Stimulated activated naive CD4-positive, alpha-beta T cell treated with Interleukin-2 at 50 U/mL for 16 hours (primary cell): ENCODE results near the gene USP17L21.
"Not testable (repeated sequence)": the region's sequence is repeated elsewhere in the genome, so short reads cannot be mapped to it uniquely, and the experiment has no call there.

ENCODE experiments used
- DNase-seq: peaks from one replicate; lab custom pipeline; 2025; lab: John Stamatoyannopoulos, UW

The USP17L21 gene

GRCh38 chr4:9262572-9262971, at the start of gene USP17L21:
TSS of gene USP17L21 (plus strand) at chr4:9262872. CDS start at chr4:9262872, 0 bp downstream.
- DNase-seq: not testable (repeated sequence)

GRCh38 chr4:9214701-9215100, 48.0 kb upstream of the USP17L21 start:
- not testable (repeated sequence) for DNase-seq

- DNase-seq: not testable (repeated sequence)
Observed at GRCh38 chr4:9215105-9215504, 47.6 kb upstream of the USP17L21 start, which contains the start of gene USP17L11. TSS of gene USP17L11 (plus strand) at chr4:9215405. CDS start at chr4:9215405, 0 bp downstream.

- not testable (repeated sequence) for DNase-seq
Observed at GRCh38 chr4:9219852-9220251, 42.8 kb upstream of the USP17L21 start, which contains the start of gene USP17L12. TSS of gene USP17L12 (plus strand) at chr4:9220152. CDS start at chr4:9220152, 0 bp downstream.

- DNase-seq: not testable (repeated sequence)
Observed at GRCh38 chr4:9224596-9224995, 38.1 kb upstream of the USP17L21 start, which contains the start of gene USP17L13. TSS of gene USP17L13 (plus strand) at chr4:9224896. CDS start at chr4:9224896, 0 bp downstream.

GRCh38 chr4:9230249-9230648, 32.4 kb upstream of the USP17L21 start:
- not testable (repeated sequence) for DNase-seq

GRCh38 chr4:9234085-9234484, 28.6 kb upstream of the USP17L21 start, which contains the start of gene USP17L15:
TSS of gene USP17L15 (plus strand) at chr4:9234385. CDS start at chr4:9234385, 0 bp downstream.
- DNase-seq: not testable (repeated sequence)

GRCh38 chr4:9238461-9238860, 24.2 kb upstream of the USP17L21 start:
- DNase-seq: not testable (repeated sequence)

- not testable (repeated sequence) for DNase-seq
Observed at GRCh38 chr4:9243579-9243978, 19.1 kb upstream of the USP17L21 start, which contains the start of gene USP17L17. TSS of gene USP17L17 (plus strand) at chr4:9243879. CDS start at chr4:9243879, 0 bp downstream.

- DNase-seq: not testable (repeated sequence)
Observed at GRCh38 chr4:9247953-9248680, 14.6 kb upstream of the USP17L21 start, which contains the start of gene USP17L18. TSS of gene USP17L18 (plus strand) at chr4:9248630. CDS start at chr4:9248630, 0 bp downstream.

GRCh38 chr4:9253078-9253477, 9.6 kb upstream of the USP17L21 start, which contains the start of gene USP17L19:
TSS of gene USP17L19 (plus strand) at chr4:9253378. CDS start at chr4:9253378, 0 bp downstream.
- DNase-seq: not testable (repeated sequence)

- DNase-seq: not testable (repeated sequence)
Observed at GRCh38 chr4:9257824-9258223, 4.8 kb upstream of the USP17L21 start, which contains the start of gene USP17L20. TSS of gene USP17L20 (plus strand) at chr4:9258124. CDS start at chr4:9258124, 0 bp downstream.

GRCh38 chr4:9267319-9267718, 4.6 kb downstream of the USP17L21 start, which contains the start of gene USP17L22:
TSS of gene USP17L22 (plus strand) at chr4:9267619. CDS start at chr4:9267619, 0 bp downstream.
- DNase-seq: not testable (repeated sequence)

- DNase-seq: not testable (repeated sequence)
Observed at GRCh38 chr4:9271719-9272118, 9.0 kb downstream of the USP17L21 start.
